Measurements from ENCODE around the gene KLF18. TPM values are rescaled to one million over a fixed set of nuclear protein-coding genes. Genes with fewer than 3 reads are reported as not detected.

The KLF18 gene
- polyA plus RNA-seq, 1 donor (not counting 4 experiments of a cell fraction or from before 2014, with no cell fraction given): not detected

DNA sequence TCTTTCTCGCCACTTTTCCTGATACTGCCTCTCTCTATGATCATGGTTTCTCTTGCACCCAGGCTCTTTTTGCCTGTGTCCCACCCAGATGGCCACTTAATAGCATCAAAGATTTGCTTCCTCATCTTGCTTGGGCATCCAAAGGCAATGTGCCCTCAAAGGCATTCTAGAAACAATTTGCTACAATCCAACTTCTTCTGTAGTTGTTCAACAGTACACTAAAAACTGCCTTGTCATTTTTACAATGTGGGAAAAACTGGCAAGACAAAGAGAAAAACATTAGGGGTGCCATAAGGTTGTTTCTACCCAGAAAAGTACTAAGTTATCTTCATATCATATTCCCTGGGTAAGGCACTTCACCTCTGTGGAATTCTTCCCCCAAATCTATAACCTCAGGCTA lies 16.5 kb upstream of the KLF18 start:
- Histone ChIP-seq H4K20me1 (ENCODE audit: control insufficient read depth, extremely low read depth, insufficient read depth, low read length) (no peaks in the 10 kb centered on the region), H3K36me3 (ENCODE audit: control insufficient read depth in 2 of 2, extremely low read depth in 1 of 2, insufficient read depth in 2 of 2, low read length in 2 of 2) (no peaks in the 10 kb centered on the region), H3K4me1 (ENCODE audit: control insufficient read depth, extremely low read depth, insufficient read depth, low read length) (peaks cover 5% of the 10 kb centered on the region), H3K9me1 (ENCODE audit: control insufficient read depth, extremely low read depth, insufficient read depth, low read length) (no peaks in the 10 kb centered on the region), H3K27me3 (ENCODE audit: control insufficient read depth, extremely low read depth, insufficient read depth, low read length) (no peaks in the 10 kb centered on the region), H3K9ac (ENCODE audit: control insufficient read depth, extremely low read depth, insufficient read depth, low read length) (no peak overlapping the region), H3K79me2 (ENCODE audit: control insufficient read depth, insufficient read depth, low read length) (no peaks in the 10 kb centered on the region), H3K4me3 (ENCODE audit: control insufficient read depth in 2 of 3, extremely low read depth in 1 of 3, insufficient read depth in 2 of 3, low read depth in 1 of 3, low read length in 3 of 3) (no peak overlapping the region), H2AFZ (ENCODE audit: control insufficient read depth, low read length) (no peak overlapping the region), H3K4me2 (ENCODE audit: control insufficient read depth, extremely low read depth, insufficient read depth, low read depth, low read length) (no peak overlapping the region), H3K9me3 (ENCODE audit: control insufficient read depth, low read depth, low read length) (no peaks in the 10 kb centered on the region), H3K27ac (ENCODE audit: control insufficient read depth, insufficient read depth, low read length) (no peak overlapping the region)
- DNase-seq (ENCODE audit: low read depth, low spot score) (no peak), FAIRE-seq (no peak)
- dilution Hi-C loops (cut with MboI; ENCODE audit: extremely low pct_ligation_motif_present, low sequenced_read_pairs): no loop called here
- TF ChIP-seq EZH2 (IDR thresholded peaks at IDR 0.05; ENCODE audit: low read length) (no peak), CTCF (optimal IDR thresholded peaks at IDR 0.05 in 1 of 3, IDR thresholded peaks at IDR 0.05 in 1 of 3, conservative IDR thresholded peaks at IDR 0.05 in 1 of 3; ENCODE audit: extremely low read depth in 1 of 3, insufficient read depth in 2 of 3, low read length in 3 of 3) (no peak)

DNA sequence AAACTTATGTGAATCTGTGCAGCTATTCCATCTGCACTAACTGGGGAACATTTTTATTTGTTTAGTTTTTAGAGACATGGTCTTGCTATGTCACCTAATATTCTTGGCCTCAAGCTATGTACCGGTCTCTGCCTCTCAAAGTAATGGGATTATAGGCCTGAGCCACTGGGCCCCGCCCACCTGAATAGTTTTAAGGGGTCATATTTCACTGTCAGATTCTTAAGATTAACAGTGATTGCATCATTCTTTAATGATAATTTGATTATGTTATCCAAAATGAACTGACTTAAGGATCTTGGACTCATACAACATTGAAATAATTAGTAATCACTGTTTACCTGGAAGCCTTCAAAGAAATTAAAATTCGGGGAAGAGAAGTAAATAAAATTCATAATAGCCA lies 12.6 kb upstream of the KLF18 start:
- no peak overlapping the region for H2AFZ ChIP-seq (ENCODE audit: control insufficient read depth, low read length)
- no peak for FAIRE-seq
- dilution Hi-C loops (cut with MboI; ENCODE audit: extremely low pct_ligation_motif_present, low sequenced_read_pairs): no loop called here
- H3K9me3 ChIP-seq (ENCODE audit: control insufficient read depth, low read depth, low read length): no peaks in the 10 kb centered on the region
- no peaks in the 10 kb centered on the region for H4K20me1 ChIP-seq (ENCODE audit: control insufficient read depth, extremely low read depth, insufficient read depth, low read length)
- no peaks in the 10 kb centered on the region for H3K9me1 ChIP-seq (ENCODE audit: control insufficient read depth, extremely low read depth, insufficient read depth, low read length)
- no peak for DNase-seq (ENCODE audit: low read depth, low spot score)
- H3K4me1 ChIP-seq (ENCODE audit: control insufficient read depth, extremely low read depth, insufficient read depth, low read length): peaks cover 5% of the 10 kb centered on the region
- TF ChIP-seq EZH2 (IDR thresholded peaks at IDR 0.05; ENCODE audit: low read length) (no peak), CTCF (optimal IDR thresholded peaks at IDR 0.05 in 1 of 3, IDR thresholded peaks at IDR 0.05 in 1 of 3, conservative IDR thresholded peaks at IDR 0.05 in 1 of 3; ENCODE audit: extremely low read depth in 1 of 3, insufficient read depth in 2 of 3, low read length in 3 of 3) (no peak)
- peaks cover 5% of the 10 kb centered on the region for H3K27me3 ChIP-seq (ENCODE audit: control insufficient read depth, extremely low read depth, insufficient read depth, low read length)
- no peak overlapping the region for H3K4me3 ChIP-seq (ENCODE audit: control insufficient read depth in 2 of 3, extremely low read depth in 1 of 3, insufficient read depth in 2 of 3, low read depth in 1 of 3, low read length in 3 of 3)
- H3K36me3 ChIP-seq (ENCODE audit: control insufficient read depth in 2 of 2, extremely low read depth in 1 of 2, insufficient read depth in 2 of 2, low read length in 2 of 2): no peaks in the 10 kb centered on the region
- no peak overlapping the region for H3K9ac ChIP-seq (ENCODE audit: control insufficient read depth, extremely low read depth, insufficient read depth, low read length)
- no peaks in the 10 kb centered on the region for H3K79me2 ChIP-seq (ENCODE audit: control insufficient read depth, insufficient read depth, low read length)
- no peak overlapping the region for H3K4me2 ChIP-seq (ENCODE audit: control insufficient read depth, extremely low read depth, insufficient read depth, low read depth, low read length)
- no peak overlapping the region for H3K27ac ChIP-seq (ENCODE audit: control insufficient read depth, insufficient read depth, low read length)

All from keratinocyte (primary cell).